H1 (cell line): ENCODE data around the gene C2CD4D. TPM values are rescaled to one million over a fixed set of nuclear protein-coding genes. Genes with fewer than 3 reads are reported as not detected.

Experiments used
- CTCF ChIA-PET: fragments of 300-600 bp; sonication (Branson Sonifier 250); formaldehyde crosslinking; loops from one replicate; lab custom pipeline; 2021; ENCODE audit not compliant: partially characterized antibody; lab: Charles Lee
- POLR2A ChIA-PET: fragments of 300-600 bp; sonication (Branson Sonifier 250); formaldehyde crosslinking; loops from one replicate; lab custom pipeline; 2021; ENCODE audit warnings: inconsistent platforms; ENCODE audit not compliant: partially characterized antibody; lab: Charles Lee
- DNase-seq, 2 experiments: peaks; one replicate each; pipeline versions ENCODE4 v3.0.0 to v3.0.0-alpha.2; 2010 to 2022; ENCODE audit warnings: low spot score in 2 of 2, low read depth in 1 of 2, mixed read lengths in 1 of 2
- FAIRE-seq: peaks from 2 replicates; lab custom pipeline; 2011; peaks lifted over from hg19 to GRCh38; lab: Jason Lieb, UNC
- H2AFZ ChIP-seq: 2 replicates; pipeline ENCODE4 v1.8.1; 2012; ENCODE audit warnings: low read length, inconsistent platforms
- H2AK5ac ChIP-seq: 2 replicates; pipeline ENCODE4 v1.6.1; 2013; ENCODE audit warnings: low read depth, low read length
- H2BK120ac ChIP-seq: replicated peaks from 2 replicates; pipeline ENCODE3; 2013; ENCODE audit warnings: low read depth, low read length, inconsistent platforms
- H2BK12ac ChIP-seq: 2 replicates; pipeline ENCODE4 v1.6.1; 2013; ENCODE audit warnings: low read depth, low read length
- H2BK15ac ChIP-seq: 2 replicates; pipeline ENCODE4 v1.6.1; 2013; ENCODE audit warnings: low read length
- H2BK20ac ChIP-seq: 2 replicates; pipeline ENCODE4 v1.6.1; 2013; ENCODE audit warnings: low read length
- H2BK5ac ChIP-seq: 2 replicates; pipeline ENCODE4 v1.6.1; 2013; ENCODE audit warnings: low read depth, low read length
- H3K14ac ChIP-seq: 2 replicates; pipeline ENCODE4 v1.6.1; 2013; ENCODE audit warnings: inconsistent platforms; ENCODE audit not compliant: insufficient read length
- H3K18ac ChIP-seq: 2 replicates; pipeline ENCODE4 v1.6.1; 2013; ENCODE audit warnings: low read length; ENCODE audit errors: extremely low read depth
- H3K23ac ChIP-seq: 2 replicates; pipeline ENCODE4 v1.6.1; 2013; ENCODE audit warnings: inconsistent platforms; ENCODE audit not compliant: insufficient read length
- H3K23me2 ChIP-seq: 2 replicates; pipeline ENCODE4 v1.6.1; 2013; ENCODE audit warnings: low read depth, low read length
- H3K27ac ChIP-seq: 2 replicates; pipeline ENCODE4 v1.6.1; 2011; ENCODE audit warnings: low read depth, low read length, inconsistent platforms
- H3K27me3 ChIP-seq, 4 experiments: replicated peaks in 1 of 4; 1 replicate in 1 of 4; 2 replicates in 3 of 4; pipeline versions ENCODE4 v1.6.1 to v1.8.1; 2011 to 2013; ENCODE audit warnings: low read length in 3 of 4, mild to moderate bottlenecking in 3 of 4, inconsistent platforms in 2 of 4, mixed read lengths in 2 of 4, moderate library complexity in 1 of 4; ENCODE audit not compliant: control insufficient read depth in 3 of 4, insufficient read depth in 3 of 4; ENCODE audit errors: extremely low read depth in 1 of 4
- H3K36me3 ChIP-seq, 4 experiments: 2 replicates each; pipeline versions ENCODE4 v1.6.1 to v1.8.1; 2011 to 2013; ENCODE audit warnings: mild to moderate bottlenecking in 4 of 4, low read length in 3 of 4, moderate library complexity in 2 of 4, control low read depth in 1 of 4, inconsistent platforms in 1 of 4; ENCODE audit not compliant: insufficient read depth in 4 of 4, control insufficient read depth in 2 of 4
- H3K4ac ChIP-seq: replicated peaks from 2 replicates; pipeline ENCODE3; 2013; ENCODE audit warnings: low read length, low read depth, mixed read lengths, inconsistent platforms; ENCODE audit not compliant: insufficient read length
- H3K4me1 ChIP-seq, 4 experiments: replicated peaks in 1 of 4; 1 replicate in 1 of 4; 2 replicates in 3 of 4; pipeline versions ENCODE4 v1.6.1 to v1.8.1; 2011 to 2013; ENCODE audit warnings: low read length in 3 of 4, inconsistent platforms in 2 of 4, mixed read lengths in 1 of 4; ENCODE audit not compliant: insufficient read depth in 4 of 4, control insufficient read depth in 3 of 4
- H3K4me2 ChIP-seq, 2 experiments: 2 replicates each; pipeline versions ENCODE4 v1.6.1 to v1.8.1; 2011 to 2013; ENCODE audit warnings: low read depth in 2 of 2, low read length in 2 of 2, control low read depth in 1 of 2, inconsistent platforms in 1 of 2, mild to moderate bottlenecking in 1 of 2; ENCODE audit not compliant: insufficient read depth in 1 of 2
- H3K4me3 ChIP-seq, 4 experiments: fragments of 200-600, 300-600 bp in 1 of 4; sonication (generic), shearing (Covaris generic), sonication (Bioruptor Twin) in 1 of 4; 2 replicates each; pipeline versions ENCODE4 v1.5.1 to v1.8.1; 2011 to 2016; ENCODE audit warnings: low read length in 4 of 4, low read depth in 3 of 4, control low read depth in 2 of 4, inconsistent platforms in 2 of 4, mild to moderate bottlenecking in 2 of 4, mixed read lengths in 1 of 4, moderate library complexity in 1 of 4; ENCODE audit not compliant: insufficient read depth in 2 of 4; ENCODE audit errors: extremely low read depth in 1 of 4
- H3K56ac ChIP-seq: replicated peaks from 2 replicates; pipeline ENCODE3; 2013; ENCODE audit warnings: low read depth, mild to moderate bottlenecking, mixed read lengths, low read length, inconsistent platforms; ENCODE audit not compliant: insufficient read length
- H3K79me1 ChIP-seq: 2 replicates; pipeline ENCODE4 v1.6.1; 2013; ENCODE audit warnings: low read depth, low read length, control low read depth
- H3K79me2 ChIP-seq, 2 experiments: 2 replicates each; pipeline versions ENCODE4 v1.6.1 to v1.8.1; 2012 to 2013; ENCODE audit warnings: low read length in 2 of 2, mild to moderate bottlenecking in 2 of 2, inconsistent platforms in 1 of 2; ENCODE audit not compliant: insufficient read depth in 2 of 2, control insufficient read depth in 1 of 2
- H3K9ac ChIP-seq, 4 experiments: replicated peaks in 1 of 4; 1 replicate in 1 of 4; 2 replicates in 3 of 4; pipeline versions ENCODE4 v1.6.1 to v1.8.1; 2011 to 2013; ENCODE audit warnings: low read depth in 3 of 4, low read length in 3 of 4, control low read depth in 2 of 4, mild to moderate bottlenecking in 2 of 4, moderate library complexity in 2 of 4, inconsistent platforms in 1 of 4; ENCODE audit errors: extremely low read depth in 1 of 4
- H3K9me3 ChIP-seq, 2 experiments: 2 replicates each; pipeline versions ENCODE4 v1.6.1 to v1.8.1; 2012 to 2013; ENCODE audit warnings: mild to moderate bottlenecking in 2 of 2, moderate library complexity in 2 of 2, control low read depth in 1 of 2, inconsistent platforms in 1 of 2, low read depth in 1 of 2, low read length in 1 of 2, mixed read lengths in 1 of 2; ENCODE audit not compliant: insufficient read depth in 2 of 2
- H4K20me1 ChIP-seq, 2 experiments: replicated peaks in 1 of 2; 2 replicates each; pipeline versions ENCODE3 to v1.8.1; 2011 to 2013; ENCODE audit warnings: inconsistent platforms in 2 of 2, low read length in 2 of 2, mild to moderate bottlenecking in 1 of 2; ENCODE audit not compliant: insufficient read depth in 2 of 2, control insufficient read depth in 1 of 2
- H4K5ac ChIP-seq: 2 replicates; pipeline ENCODE4 v1.6.1; 2013; ENCODE audit warnings: low read length, low read depth, mixed read lengths, inconsistent platforms; ENCODE audit not compliant: insufficient read length
- H4K8ac ChIP-seq: 2 replicates; pipeline ENCODE4 v1.8.0; 2013; ENCODE audit warnings: mild to moderate bottlenecking, moderate library complexity, low read length, inconsistent platforms; ENCODE audit not compliant: insufficient read depth; ENCODE audit errors: extremely low read depth
- H4K91ac ChIP-seq: replicated peaks from 2 replicates; pipeline ENCODE3; 2013; ENCODE audit warnings: low read length, mixed read lengths, inconsistent platforms; ENCODE audit not compliant: insufficient read length
- BCL11A ChIP-seq, 2 experiments: IDR thresholded peaks; one replicate each; pipeline ENCODE4 v1.6.1; 2011; ENCODE audit warnings: low read depth in 2 of 2, low read length in 2 of 2, mild to moderate bottlenecking in 2 of 2
- CBX5 ChIP-seq: fragments of 300-800, 300-1000 bp; sonication (generic); IDR thresholded peaks from 2 replicates; pipeline ENCODE4 v1.7.1; 2016; ENCODE audit warnings: antibody characterized with exemption, low read length, low read depth
- CBX8 ChIP-seq: fragments of 300-800, 300-1000 bp; sonication (generic); IDR thresholded peaks from 2 replicates; pipeline ENCODE4 v1.7.1; 2016; ENCODE audit warnings: low read depth, low read length, borderline replicate concordance
- CHD1 ChIP-seq: IDR thresholded peaks from 2 replicates; pipeline ENCODE4 v1.6.1; 2012; ENCODE audit warnings: low read depth, low read length, improper control_type of control experiment
- CHD2 ChIP-seq: IDR thresholded peaks from 2 replicates; pipeline ENCODE4 v1.6.1; 2012; ENCODE audit warnings: low read length, improper control_type of control experiment
- CTBP2 ChIP-seq: IDR thresholded peaks from 2 replicates; pipeline ENCODE4 v1.7.0; 2011; ENCODE audit warnings: borderline replicate concordance, mild to moderate bottlenecking, moderate library complexity, mixed read lengths, low read length; ENCODE audit not compliant: insufficient read depth, insufficient read length
- CTCF ChIP-seq, 3 experiments: IDR thresholded peaks; 1 replicate in 2 of 3; 2 replicates in 1 of 3; pipeline versions ENCODE4 v1.5.1 to v1.6.1; 2011; ENCODE audit warnings: low read length in 3 of 3, mild to moderate bottlenecking in 3 of 3, inconsistent platforms in 2 of 3, low read depth in 1 of 3, moderate library complexity in 1 of 3; ENCODE audit not compliant: insufficient read depth in 1 of 3; ENCODE audit errors: control extremely low read depth in 1 of 3
- PHF8 ChIP-seq: fragments of 200-600 bp; sonication (generic); conservative IDR thresholded peaks from 2 replicates; pipeline ENCODE4 v1.7.1; 2012; ENCODE audit warnings: low read depth, mild to moderate bottlenecking, inconsistent platforms, low read length, moderate library complexity
- SIN3A ChIP-seq, 2 experiments: IDR thresholded peaks in 1 of 2; conservative IDR thresholded peaks in 1 of 2; 2 replicates each; pipeline ENCODE4 v1.6.1; 2011 to 2012; ENCODE audit warnings: low read length in 2 of 2, improper control_type of control experiment in 1 of 2, low read depth in 1 of 2, mild to moderate bottlenecking in 1 of 2
- TAF1 ChIP-seq: IDR thresholded peaks from 2 replicates; pipeline ENCODE4 v1.6.1; 2011; ENCODE audit warnings: mild to moderate bottlenecking, low read depth, low read length
- TCF12 ChIP-seq: IDR thresholded peaks from 2 replicates; pipeline ENCODE4 v1.6.1; 2011; ENCODE audit warnings: low read depth, mild to moderate bottlenecking, low read length
- WGBS, 2 experiments: shearing (Covaris generic) in 1 of 2; methylation state at CpG; one replicate each; pipeline versions ENCODE4 v1.1.6 to v1.1.7; 2013 to 2015; ENCODE audit warnings: low lambda C conversion rate in 2 of 2, mixed read lengths in 2 of 2, inconsistent platforms in 1 of 2, low coverage in 1 of 2, missing lambda C conversion rate in 1 of 2; ENCODE audit not compliant: insufficient replicate concordance in 2 of 2, insufficient coverage in 1 of 2, insufficient read length in 1 of 2; ENCODE audit errors: extremely low coverage in 1 of 2, missing lambda C conversion rate in 1 of 2; 5-methylcytosine and 5-hydroxymethylcytosine counted together
- polyA plus RNA-seq, 7 experiments: library from polyadenylated mRNA; depleted of rRNA in 3 of 7; stranded (reverse) in 5 of 7; unstranded in 2 of 7; fragments of >200 nt in 5 of 7; fragments of 200-250 nt in 2 of 7; gene quantifications; 1 replicate in 5 of 7; 2 replicates in 1 of 7; 4 replicates in 1 of 7; pipeline versions ENCODE4 v1.2.1 to v1.2.3, GENCODE V29; 2011 to 2013; ENCODE audit warnings: missing spikeins in 2 of 7, mixed read lengths in 2 of 7
- total RNA-seq: library from RNA; stranded (reverse); fragmentation: NEBNext Ultra II Directional; extraction: Animal tissue kit (Norgen Biotek cat#: 25700); gene quantifications from 2 replicates; pipeline ENCODE4 v1.2.1, GENCODE V29; 2021

The C2CD4D gene
- total and polyA plus RNA-seq, 2 of the 8 experiments (the other 6 are each of a cell fraction or from before 2014, with no cell fraction given): 0.41 to 0.71 TPM

DNA sequence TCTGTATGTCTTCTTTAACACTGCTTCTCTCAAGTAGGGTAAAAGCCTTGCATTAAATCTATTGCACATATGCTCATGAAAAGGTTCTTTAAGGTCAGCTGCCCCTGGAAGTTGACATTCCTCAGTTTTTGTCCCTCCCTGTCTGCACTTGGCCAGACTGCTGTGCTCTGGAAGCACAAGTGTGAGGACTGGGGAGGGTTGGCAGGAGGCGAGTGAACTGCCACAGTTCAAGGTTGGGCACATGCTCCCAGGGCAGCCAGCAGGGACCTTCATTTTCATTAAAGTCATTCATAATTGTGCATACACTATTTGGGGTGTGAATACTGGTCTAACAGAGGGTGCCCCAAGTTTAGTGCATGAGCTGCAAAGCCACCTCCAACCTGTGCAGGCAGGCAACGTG lies 24.8 kb upstream of the C2CD4D start:
- ChIA-PET CTCF (interaction anchor here (0.6 to 0.9 kb wide), 4 partner anchors 21 to 143 kb away, joined by 3 to 7 read pairs (median 4); partner anchors contain the start of genes C2CD4D and RIIAD1), POLR2A (no interaction called here)
- Histone ChIP-seq H3K56ac (no peak overlapping the region), H3K4me1 (peaks cover 8 to 16% (median 12%) of the 10 kb centered on the region in 4 experiments), H3K18ac (no peak overlapping the region), H3K79me2 (no peaks in the 10 kb centered on the region), H4K8ac (no peak overlapping the region), H2BK12ac (no peak overlapping the region), H2BK120ac (no peak overlapping the region), H4K91ac (no peak overlapping the region), H2BK20ac (no peak overlapping the region), H4K5ac (no peak overlapping the region), H3K4me3 (no peak overlapping the region), H3K36me3 (no peaks in the 10 kb centered on the region), H2AK5ac (no peak overlapping the region), H3K9ac (no peak overlapping the region), H2AFZ (no peak overlapping the region), H3K79me1 (no peaks in the 10 kb centered on the region), H4K20me1 (peaks cover 4 to 8% of the 10 kb centered on the region in 2 experiments), H3K23me2 (peaks cover 2% of the 10 kb centered on the region; the same call in 1 of the 2 replicates), H3K4me2 (no peak overlapping the region), H3K27me3 (peaks cover 11 to 45% (median 31%) of the 10 kb centered on the region in 4 experiments), H3K4ac (no peak overlapping the region), H2BK5ac (no peak overlapping the region), H3K9me3 (no peaks in the 10 kb centered on the region), H2BK15ac (no peak overlapping the region), H3K23ac (no peak overlapping the region), H3K14ac (no peak overlapping the region), H3K27ac (no peak overlapping the region)
- no peak for DNase-seq
- FAIRE-seq: no peak
- WGBS, 2 experiments: 50% methylated on average over 2 of the region's 2 CpGs; no CpG with 5 or more reads in 1 of the 2 experiments
- TF ChIP-seq CBX8 (no peak), CTBP2 (no peak), CBX5 (no peak), TAF1 (no peak), TCF12 (no peak), SIN3A (conservative IDR thresholded peaks at IDR 0.05 in 1 of 2, IDR thresholded peaks at IDR 0.05 in 1 of 2; ENCODE audit: low read depth in 1 of 2, low read length in 2 of 2) (no peak), CTCF (IDR thresholded peaks at IDR 0.05; ENCODE audit: control extremely low read depth in 1 of 3, insufficient read depth in 1 of 3, low read depth in 1 of 3, low read length in 3 of 3) (no peak), BCL11A (IDR thresholded peaks at IDR 0.05; ENCODE audit: low read depth in 2 of 2, low read length in 2 of 2) (no peak), PHF8 (no peak), CHD2 (no peak), CHD1 (no peak)
